OCI-LY3 (cell line): Measurements from ENCODE around the gene ZPBP2.

Source experiments
- CTCF ChIP-seq: fragments of 200-600, 300-600 bp; sonication (generic); IDR thresholded peaks from 2 replicates; pipeline ENCODE4 v1.5.1; 2014; ENCODE audit warnings: antibody characterized with exemption, low read length, low read depth
- EZH2phosphoT487 ChIP-seq: fragments of 200-600 bp; shearing (Covaris generic); IDR thresholded peaks from 2 replicates; pipeline ENCODE4 v1.6.1; 2018; ENCODE audit warnings: antibody characterized with exemption, mixed run types, low read depth

- TF ChIP-seq CTCF (no peak), EZH2phosphoT487 (no peak)
Measured at GRCh38 chr17:39889200-39889599, 21.2 kb downstream of the ZPBP2 start.
